Measurements from ENCODE around the gene CDH23.

CDH23 gene

DNA sequence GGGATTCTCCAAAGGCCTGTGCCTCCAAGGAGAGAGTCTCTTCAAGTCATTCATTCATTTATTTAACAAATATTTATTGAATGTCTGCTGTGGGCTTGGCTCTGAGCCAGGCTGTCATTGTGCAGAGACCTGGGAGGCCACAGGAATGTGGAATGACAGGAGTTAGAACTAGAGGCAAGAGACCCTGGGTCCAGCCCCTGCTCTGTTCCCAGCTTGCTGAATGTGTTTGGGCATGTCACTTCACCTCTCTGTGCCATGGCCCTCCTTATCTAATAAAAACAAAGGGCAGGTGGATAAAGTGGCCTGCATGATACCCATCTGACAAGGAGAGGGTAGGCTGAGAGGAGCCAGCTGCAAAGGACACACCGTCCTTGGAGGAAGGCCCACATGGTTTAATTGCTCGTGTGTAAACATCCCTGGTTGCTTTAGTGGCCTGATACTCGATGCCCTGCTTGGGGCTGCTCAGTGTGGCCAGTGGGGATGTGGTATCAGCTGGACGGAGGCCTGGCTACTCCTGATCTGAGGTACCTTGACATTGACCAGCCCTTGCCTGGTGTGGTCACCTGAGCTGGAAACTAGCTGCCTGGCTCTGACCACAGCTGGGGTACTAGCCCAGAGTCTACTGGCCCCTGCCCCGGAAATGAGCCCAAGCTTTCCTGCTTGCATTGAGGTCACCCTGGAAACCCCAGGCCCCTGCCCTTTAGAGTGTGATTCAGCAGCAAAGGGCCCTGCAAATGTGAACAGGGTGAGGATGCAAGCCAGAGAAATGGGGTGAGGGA is 116.2 kb downstream of the CDH23 start:
- Histone ChIP-seq H3K4me1 (ENCODE audit: control insufficient read depth, low read length) (no peaks in the 10 kb centered on the region), H3K4me3 (ENCODE audit: low read length) (no peak overlapping the region), H3K79me2 (ENCODE audit: control insufficient read depth, low read length) (no peaks in the 10 kb centered on the region), H3K9me2 (replicated peaks; ENCODE audit: control insufficient read depth, low read length) (no peaks in the 10 kb centered on the region), H3K9me3 (ENCODE audit: control insufficient read depth, insufficient read depth, low read length) (no peaks in the 10 kb centered on the region), H3K4me2 (ENCODE audit: low read length) (no peak overlapping the region), H3K36me3 (ENCODE audit: control insufficient read depth, low read length) (no peaks in the 10 kb centered on the region), H3K27ac (ENCODE audit: low read depth, low read length) (no peak overlapping the region), H3K27me3 (ENCODE audit: control insufficient read depth, low read length) (no peaks in the 10 kb centered on the region), H4K20me1 (ENCODE audit: control insufficient read depth, insufficient read depth, low read depth, low read length) (no peaks in the 10 kb centered on the region), H3F3A (ENCODE audit: control insufficient read depth, insufficient read depth) (no peaks in the 10 kb centered on the region)
- TF ChIP-seq EZH2phosphoT487 (IDR thresholded peaks at IDR 0.05; ENCODE audit: borderline replicate concordance, low read length): no peak
- TF ChIP-seq, protein P1, sequence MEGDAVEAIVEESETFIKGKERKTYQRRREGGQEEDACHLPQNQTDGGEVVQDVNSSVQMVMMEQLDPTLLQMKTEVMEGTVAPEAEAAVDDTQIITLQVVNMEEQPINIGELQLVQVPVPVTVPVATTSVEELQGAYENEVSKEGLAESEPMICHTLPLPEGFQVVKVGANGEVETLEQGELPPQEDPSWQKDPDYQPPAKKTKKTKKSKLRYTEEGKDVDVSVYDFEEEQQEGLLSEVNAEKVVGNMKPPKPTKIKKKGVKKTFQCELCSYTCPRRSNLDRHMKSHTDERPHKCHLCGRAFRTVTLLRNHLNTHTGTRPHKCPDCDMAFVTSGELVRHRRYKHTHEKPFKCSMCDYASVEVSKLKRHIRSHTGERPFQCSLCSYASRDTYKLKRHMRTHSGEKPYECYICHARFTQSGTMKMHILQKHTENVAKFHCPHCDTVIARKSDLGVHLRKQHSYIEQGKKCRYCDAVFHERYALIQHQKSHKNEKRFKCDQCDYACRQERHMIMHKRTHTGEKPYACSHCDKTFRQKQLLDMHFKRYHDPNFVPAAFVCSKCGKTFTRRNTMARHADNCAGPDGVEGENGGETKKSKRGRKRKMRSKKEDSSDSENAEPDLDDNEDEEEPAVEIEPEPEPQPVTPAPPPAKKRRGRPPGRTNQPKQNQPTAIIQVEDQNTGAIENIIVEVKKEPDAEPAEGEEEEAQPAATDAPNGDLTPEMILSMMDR (IDR thresholded peaks at IDR 0.05; ENCODE audit: low read depth, low read length, poor library complexity, severe bottlenecking): no peak

- Histone ChIP-seq H3K4me1 (ENCODE audit: control insufficient read depth, low read length) (no peaks in the 10 kb centered on the region), H3K9me3 (ENCODE audit: control insufficient read depth, insufficient read depth, low read length) (no peaks in the 10 kb centered on the region), H3K27me3 (ENCODE audit: control insufficient read depth, low read length) (no peaks in the 10 kb centered on the region), H3F3A (ENCODE audit: control insufficient read depth, insufficient read depth) (no peaks in the 10 kb centered on the region), H3K9me2 (replicated peaks; ENCODE audit: control insufficient read depth, low read length) (no peaks in the 10 kb centered on the region), H3K36me3 (ENCODE audit: control insufficient read depth, low read length) (no peaks in the 10 kb centered on the region), H3K27ac (ENCODE audit: low read depth, low read length) (no peak overlapping the region), H4K20me1 (ENCODE audit: control insufficient read depth, insufficient read depth, low read depth, low read length) (no peaks in the 10 kb centered on the region), H3K4me3 (ENCODE audit: low read length) (no peak overlapping the region), H3K79me2 (ENCODE audit: control insufficient read depth, low read length) (no peaks in the 10 kb centered on the region), H3K4me2 (ENCODE audit: low read length) (no peak overlapping the region)
- TF ChIP-seq, protein P1 (IDR thresholded peaks at IDR 0.05; ENCODE audit: low read depth, low read length, poor library complexity, severe bottlenecking): no peak
- TF ChIP-seq EZH2phosphoT487 (IDR thresholded peaks at IDR 0.05; ENCODE audit: borderline replicate concordance, low read length): no peak
These were observed 116.8 kb downstream of the CDH23 start for GRCh38 chr10:71513540-71513853.

GRCh38 chr10:71513936-71514335 is 117.2 kb downstream of the CDH23 start:
- no peaks in the 10 kb centered on the region for H3K4me1 ChIP-seq (ENCODE audit: control insufficient read depth, low read length)
- H3K9me2 ChIP-seq (replicated peaks; ENCODE audit: control insufficient read depth, low read length): no peaks in the 10 kb centered on the region
- no peak overlapping the region for H3K27ac ChIP-seq (ENCODE audit: low read depth, low read length)
- no peaks in the 10 kb centered on the region for H3K9me3 ChIP-seq (ENCODE audit: control insufficient read depth, insufficient read depth, low read length)
- H3F3A ChIP-seq (ENCODE audit: control insufficient read depth, insufficient read depth): no peaks in the 10 kb centered on the region
- H4K20me1 ChIP-seq (ENCODE audit: control insufficient read depth, insufficient read depth, low read depth, low read length): no peaks in the 10 kb centered on the region
- H3K27me3 ChIP-seq (ENCODE audit: control insufficient read depth, low read length): no peaks in the 10 kb centered on the region
- TF ChIP-seq EZH2phosphoT487 (IDR thresholded peaks at IDR 0.05; ENCODE audit: borderline replicate concordance, low read length): no peak
- TF ChIP-seq, protein P1 (IDR thresholded peaks at IDR 0.05; ENCODE audit: low read depth, low read length, poor library complexity, severe bottlenecking): no peak
- H3K36me3 ChIP-seq (ENCODE audit: control insufficient read depth, low read length): no peaks in the 10 kb centered on the region
- no peak overlapping the region for H3K4me2 ChIP-seq (ENCODE audit: low read length)
- H3K4me3 ChIP-seq (ENCODE audit: low read length): no peak overlapping the region
- H3K79me2 ChIP-seq (ENCODE audit: control insufficient read depth, low read length): no peaks in the 10 kb centered on the region
